Activated B cell treated with CpG ODN at 0.5 μM for 24 hours (primary cell): ENCODE data around the gene PICALM. TPM values are rescaled to one million over a fixed set of nuclear protein-coding genes. Genes with fewer than 3 reads are reported as not detected.

ENCODE experiments used
- ATAC-seq: fragments of 200-7000 bp; cut with Tn5 transposase; one replicate; pipeline ENCODE4 v1.10.0; 2021; ENCODE audit warnings: low read depth, mild to moderate bottlenecking, moderate library complexity
- CTCF ChIA-PET: fragments of 350-600 bp; sonication (Branson Sonifier 250); formaldehyde crosslinking; loops from one replicate; lab custom pipeline; 2021; ENCODE audit warnings: antibody characterized with exemption; lab: Charles Lee
- POLR2A ChIA-PET: fragments of 350-600 bp; sonication (Branson Sonifier 250); formaldehyde crosslinking; loops from one replicate; lab custom pipeline; 2021; ENCODE audit warnings: antibody characterized with exemption; lab: Charles Lee
- DNase-seq: peaks from one replicate; pipeline ENCODE4 v3.0.0; 2022
- H3K27ac Mint-ChIP-seq: one replicate; pipeline ENCODE4 v1.8.0; 2020; ENCODE audit warnings: mixed read lengths
- H3K27me3 Mint-ChIP-seq: one replicate; pipeline ENCODE4 v1.8.0; 2021; ENCODE audit warnings: mixed read lengths
- H3K36me3 Mint-ChIP-seq: one replicate; pipeline ENCODE4 v1.8.0; 2021; ENCODE audit warnings: low read depth, mixed read lengths
- H3K4me1 Mint-ChIP-seq: one replicate; pipeline ENCODE4 v1.8.0; 2021; ENCODE audit warnings: mixed read lengths
- H3K4me3 Mint-ChIP-seq: one replicate; pipeline ENCODE4 v1.8.0; 2020; ENCODE audit warnings: mild to moderate bottlenecking, mixed read lengths
- H3K9me3 Mint-ChIP-seq: one replicate; pipeline ENCODE4 v1.8.0; 2020; ENCODE audit warnings: mixed read lengths
- intact Hi-C: fragments of 100-400 bp; cut with micrococcal nuclease; formaldehyde crosslinking; loops from one replicate; pipeline ENCODE4 v1.15.1; 2024
- total RNA-seq: library from RNA; stranded (reverse); gene quantifications from 2 replicates; pipeline ENCODE4 v1.2.3, GENCODE V29; 2022
- TF ChIP-seq, protein P1 (sequence below): fragments of 200-600 bp; IDR thresholded peaks from one replicate; pipeline ENCODE4 v1.8.0; 2022; ENCODE audit warnings: antibody characterized with exemption, mild to moderate bottlenecking

PICALM gene
- total RNA-seq, 1 donor from 2014 or later, result 139 TPM

DNA sequence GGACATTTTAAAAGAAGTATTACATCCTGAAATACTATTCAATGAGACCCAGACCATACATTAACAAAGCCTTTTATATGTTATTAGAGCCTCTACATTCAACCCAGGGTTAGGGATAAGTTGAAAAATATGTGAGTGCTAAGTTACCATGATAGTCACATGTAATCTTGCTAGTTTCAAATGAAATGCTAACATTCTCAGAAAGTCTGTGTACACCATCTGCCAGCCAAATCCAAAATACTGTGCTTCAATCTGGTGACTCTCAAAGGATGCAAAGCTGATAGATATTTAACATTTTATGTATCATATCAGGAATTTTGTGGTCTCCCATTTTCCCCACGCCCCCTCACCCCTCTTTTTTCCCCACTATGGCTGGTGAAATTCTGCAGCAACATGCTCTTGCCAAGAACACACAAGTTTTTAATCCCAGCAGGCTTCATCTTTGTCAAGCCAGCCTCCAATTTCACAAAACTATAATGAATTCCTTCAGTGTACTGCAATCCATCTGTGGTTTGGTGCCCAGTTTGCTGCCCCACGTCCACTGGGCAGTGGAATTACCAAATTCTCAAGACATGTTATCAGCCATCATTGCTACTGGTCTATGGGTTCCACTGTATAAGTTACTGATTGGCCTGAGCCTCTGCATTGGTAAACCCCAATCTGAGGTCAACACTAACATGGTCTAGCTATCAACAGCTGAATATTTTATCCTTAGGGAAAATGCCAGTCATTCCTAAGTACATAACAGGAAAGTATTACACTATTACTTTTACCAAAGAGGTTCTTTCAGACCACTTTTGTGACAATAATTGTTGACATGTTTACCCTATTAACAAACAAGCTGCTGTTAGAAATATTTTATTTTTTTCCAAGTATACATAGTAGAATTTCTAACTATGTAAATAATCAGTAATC, 1.5 kb upstream of the PICALM start:
- peaks cover 18% of the 10 kb centered on the region for H3K36me3 Mint-ChIP-seq
- H3K4me3 Mint-ChIP-seq, result peak overlapping the region; percentile 97
- H3K4me1 Mint-ChIP-seq, result peaks cover 38% of the 10 kb centered on the region
- H3K27me3 Mint-ChIP-seq, result no peaks in the 10 kb centered on the region
- CTCF ChIA-PET, result interaction anchor here (1.1 to 3.5 kb wide), 4 partner anchors 29 to 124 kb away, joined by 4 to 35 read pairs (median 16); no protein-coding TSS in a partner anchor
- H3K27ac Mint-ChIP-seq, result peak overlapping the region; percentile 95
- DNase-seq (no peak), ATAC-seq (no peak)
- POLR2A ChIA-PET, result interaction anchor here (0.6 to 5.3 kb wide), 14 partner anchors 22 to 442 kb away, joined by 3 to 65 read pairs (median 16); partner anchors contain the start of genes EED, HIKESHI and TMEM126B
- intact Hi-C loops, result no loop called here
- TF ChIP-seq, protein P1, sequence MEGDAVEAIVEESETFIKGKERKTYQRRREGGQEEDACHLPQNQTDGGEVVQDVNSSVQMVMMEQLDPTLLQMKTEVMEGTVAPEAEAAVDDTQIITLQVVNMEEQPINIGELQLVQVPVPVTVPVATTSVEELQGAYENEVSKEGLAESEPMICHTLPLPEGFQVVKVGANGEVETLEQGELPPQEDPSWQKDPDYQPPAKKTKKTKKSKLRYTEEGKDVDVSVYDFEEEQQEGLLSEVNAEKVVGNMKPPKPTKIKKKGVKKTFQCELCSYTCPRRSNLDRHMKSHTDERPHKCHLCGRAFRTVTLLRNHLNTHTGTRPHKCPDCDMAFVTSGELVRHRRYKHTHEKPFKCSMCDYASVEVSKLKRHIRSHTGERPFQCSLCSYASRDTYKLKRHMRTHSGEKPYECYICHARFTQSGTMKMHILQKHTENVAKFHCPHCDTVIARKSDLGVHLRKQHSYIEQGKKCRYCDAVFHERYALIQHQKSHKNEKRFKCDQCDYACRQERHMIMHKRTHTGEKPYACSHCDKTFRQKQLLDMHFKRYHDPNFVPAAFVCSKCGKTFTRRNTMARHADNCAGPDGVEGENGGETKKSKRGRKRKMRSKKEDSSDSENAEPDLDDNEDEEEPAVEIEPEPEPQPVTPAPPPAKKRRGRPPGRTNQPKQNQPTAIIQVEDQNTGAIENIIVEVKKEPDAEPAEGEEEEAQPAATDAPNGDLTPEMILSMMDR, result no peak
- no peaks in the 10 kb centered on the region for H3K9me3 Mint-ChIP-seq

DNA sequence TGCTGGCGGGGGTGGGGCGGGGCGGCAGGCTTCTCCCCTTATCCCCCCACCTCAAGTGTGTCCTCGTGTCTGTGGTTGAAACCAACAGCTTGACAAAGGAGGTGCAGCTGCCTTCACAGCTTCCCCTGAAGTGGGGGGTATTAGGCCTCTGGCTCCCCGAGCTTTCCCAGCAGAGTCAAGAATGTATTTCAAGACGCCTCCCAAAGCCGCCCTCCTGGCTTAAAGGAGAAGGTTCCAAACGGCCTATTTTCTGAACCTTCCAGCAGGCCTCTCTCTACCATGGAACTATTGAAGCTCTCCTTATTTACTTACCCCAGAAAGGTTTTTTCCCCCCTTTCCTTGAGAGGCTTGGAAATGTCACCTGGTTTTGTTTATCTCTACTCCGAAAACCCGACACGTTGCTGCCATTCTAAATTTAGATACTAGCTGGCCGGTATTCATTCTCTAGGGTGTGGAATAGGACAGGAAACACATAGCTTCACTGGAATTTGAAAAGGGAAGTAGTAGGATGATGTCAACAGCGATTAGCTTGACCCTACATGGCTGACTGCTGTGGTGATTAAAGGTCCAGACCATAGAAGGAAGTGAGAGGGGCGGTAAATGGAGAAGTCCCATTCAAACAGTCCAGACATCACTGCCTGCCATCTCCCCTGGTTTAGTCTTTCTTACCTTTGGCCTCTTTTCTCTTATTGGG, 671 bp upstream of the PICALM start:
- Mint-ChIP-seq H3K27me3 (no peaks in the 10 kb centered on the region), H3K4me1 (peaks cover 44% of the 10 kb centered on the region), H3K27ac (peak overlapping the region; percentile 95), H3K4me3 (peak overlapping the region; percentile 97), H3K36me3 (peaks cover 18% of the 10 kb centered on the region), H3K9me3 (no peaks in the 10 kb centered on the region)
- ChIA-PET CTCF (interaction anchor here (1.2 to 3.5 kb wide), 6 partner anchors 25 to 133 kb away, joined by 4 to 35 read pairs (median 6); no protein-coding TSS in a partner anchor), POLR2A (interaction anchor here (0.6 to 5.3 kb wide), 30 partner anchors 9 to 441 kb away, joined by 3 to 65 read pairs (median 5); partner anchors contain the start of genes CCDC83, EED, HIKESHI and TMEM126B)
- TF ChIP-seq, protein P1, result no peak
- DNase-seq (no peak), ATAC-seq (no peak)
- intact Hi-C loops, result loop anchor here (1.0 to 5.0 kb wide), 10 partner anchors 27 to 968 kb away; partner anchors contain the start of genes HIKESHI, TMEM126B and TMEM135

GRCh38 chr11:86068138-86068871, 579 bp downstream of the PICALM start:
- Mint-ChIP-seq H3K4me1 (peaks cover 57% of the 10 kb centered on the region), H3K4me3 (peak overlapping the region; percentile 97), H3K9me3 (no peaks in the 10 kb centered on the region), H3K36me3 (peaks cover 18% of the 10 kb centered on the region), H3K27me3 (no peaks in the 10 kb centered on the region), H3K27ac (peak overlapping the region; percentile 95)
- TF ChIP-seq, protein P1, result no peak
- CTCF ChIA-PET, result interaction anchor here (0.9 to 3.5 kb wide), 9 partner anchors 24 to 150 kb away, joined by 3 to 35 read pairs (median 5); no protein-coding TSS in a partner anchor
- DNase-seq, result peak; percentile 54
- peak; percentile 30 for ATAC-seq
- intact Hi-C loops, result loop anchor here (2.0 to 5.0 kb wide), 4 partner anchors 109 to 969 kb away; partner anchors contain the start of genes TMEM126B and TMEM135
- POLR2A ChIA-PET, result interaction anchor here (0.8 to 5.3 kb wide), 30 partner anchors 10 to 440 kb away, joined by 3 to 65 read pairs (median 6); partner anchors contain the start of genes EED, HIKESHI and TMEM126B

- H3K27me3 Mint-ChIP-seq, result no peaks in the 10 kb centered on the region
Observed at GRCh38 chr11:86067851-86068137, 1.1 kb downstream of the PICALM start.

More at GRCh38 chr11:86067851-86068137, 1.1 kb downstream of the PICALM start:
- Mint-ChIP-seq H3K4me1 (peaks cover 61% of the 10 kb centered on the region), H3K9me3 (no peaks in the 10 kb centered on the region), H3K4me3 (peak overlapping the region; percentile 97), H3K36me3 (peaks cover 18% of the 10 kb centered on the region), H3K27ac (peak overlapping the region; percentile 95)
- POLR2A ChIA-PET, result interaction anchor here (0.9 to 5.3 kb wide), 22 partner anchors 15 to 234 kb away, joined by 3 to 65 read pairs (median 7); partner anchors contain the start of genes EED and HIKESHI
- intact Hi-C loops, result loop anchor here (1.0 to 5.0 kb wide), 5 partner anchors 9 to 970 kb away; partner anchors contain the start of genes TMEM126B and TMEM135
- no peak for ATAC-seq
- no peak for DNase-seq
- TF ChIP-seq, protein P1, result no peak
- CTCF ChIA-PET, result interaction anchor here (0.9 to 3.5 kb wide), 8 partner anchors 24 to 150 kb away, joined by 3 to 35 read pairs (median 6); no protein-coding TSS in a partner anchor
